SK-N-SH (cell line): Measurements from ENCODE around the gene MAPKAP1. TPM values are rescaled to one million over a fixed set of nuclear protein-coding genes. Genes with fewer than 3 reads are reported as not detected.

ENCODE experiments used
- CTCF ChIA-PET: fragments of 300-600, 350-600 bp; formaldehyde crosslinking; extraction: SDS; loops from one replicate; lab custom pipeline; 2021; lab: Yijun Ruan, JAX
- POLR2A ChIA-PET: fragments of 350-600 bp; sonication (Branson Sonifier 250); formaldehyde crosslinking; extraction: SDS; loops from one replicate; lab custom pipeline; 2020; ENCODE audit warnings: antibody characterized with exemption, inconsistent platforms; lab: Yijun Ruan, JAX
- DNase-seq: peaks from one replicate; pipeline ENCODE4 v3.0.0; 2012
- H2AFZ ChIP-seq: fragments of 200-600 bp; sonication (generic); 2 replicates; pipeline ENCODE4 v1.8.1; 2016; ENCODE audit warnings: antibody characterized with exemption, mild to moderate bottlenecking, low read depth
- H3F3A ChIP-seq: fragments of 200-600 bp; sonication (generic); replicated peaks from 2 replicates; pipeline ENCODE3; 2016; ENCODE audit warnings: antibody characterized with exemption, mild to moderate bottlenecking; ENCODE audit not compliant: insufficient read depth
- H3K27ac ChIP-seq, 2 experiments: fragments of 200-500 bp in 1 of 2; fragments of 200-600 bp in 1 of 2; sonication (Bioruptor generic) in 1 of 2; sonication (generic), shearing (Covaris generic) in 1 of 2; 2 replicates each; pipeline versions ENCODE4 v1.5.1 to v1.6.1; 2014 to 2016; ENCODE audit warnings: low read depth in 2 of 2, inconsistent platforms in 1 of 2, low read length in 1 of 2, mild to moderate bottlenecking in 1 of 2, mixed read lengths in 1 of 2
- H3K27me3 ChIP-seq: fragments of 200-600 bp; sonication (generic), shearing (Covaris generic); 2 replicates; pipeline ENCODE4 v1.6.1; 2016; ENCODE audit warnings: mixed run types; ENCODE audit not compliant: insufficient read depth
- H3K36me3 ChIP-seq, 2 experiments: fragments of 200-500 bp in 1 of 2; fragments of 200-600 bp in 1 of 2; sonication (Bioruptor generic) in 1 of 2; sonication (generic) in 1 of 2; replicated peaks in 1 of 2; 2 replicates each; pipeline versions ENCODE3 to v1.5.1; 2014 to 2016; ENCODE audit warnings: low read length in 1 of 2, mild to moderate bottlenecking in 1 of 2; ENCODE audit not compliant: insufficient read depth in 2 of 2, control insufficient read depth in 1 of 2
- H3K4me1 ChIP-seq, 2 experiments: fragments of 200-500 bp in 1 of 2; fragments of 200-600 bp in 1 of 2; sonication (Bioruptor generic) in 1 of 2; sonication (generic), shearing (Covaris generic) in 1 of 2; 2 replicates each; pipeline versions ENCODE4 v1.5.1 to v1.6.1; 2014 to 2016; ENCODE audit warnings: low read depth in 1 of 2, low read length in 1 of 2, mixed run types in 1 of 2; ENCODE audit not compliant: insufficient read depth in 2 of 2, control insufficient read depth in 1 of 2
- H3K4me2 ChIP-seq: fragments of 200-600 bp; sonication (generic), shearing (Covaris generic); 2 replicates; pipeline ENCODE4 v1.6.1; 2017; ENCODE audit warnings: mixed run types
- H3K4me3 ChIP-seq, 2 experiments: fragments of 200-500 bp in 1 of 2; fragments of 200-600 bp in 1 of 2; sonication (Bioruptor generic) in 1 of 2; sonication (generic), shearing (Covaris generic) in 1 of 2; 2 replicates each; pipeline versions ENCODE4 v1.5.1 to v1.8.1; 2014 to 2016; ENCODE audit warnings: low read depth in 2 of 2, inconsistent platforms in 1 of 2, low read length in 1 of 2, mild to moderate bottlenecking in 1 of 2, mixed read lengths in 1 of 2, moderate library complexity in 1 of 2
- H3K79me2 ChIP-seq: fragments of 200-600 bp; sonication (generic); 2 replicates; pipeline ENCODE4 v1.8.1; 2017; ENCODE audit warnings: mild to moderate bottlenecking; ENCODE audit not compliant: insufficient read depth
- H3K9ac ChIP-seq: fragments of 200-600 bp; sonication (generic); 2 replicates; pipeline ENCODE4 v1.6.1; 2017; ENCODE audit warnings: mixed run types
- H3K9me2 ChIP-seq: fragments of 200-600 bp; sonication (generic); 2 replicates; pipeline ENCODE4 v1.6.1; 2017; ENCODE audit warnings: mixed run types
- H3K9me3 ChIP-seq: fragments of 200-600 bp; sonication (generic); 2 replicates; pipeline ENCODE4 v1.6.1; 2017; ENCODE audit warnings: mixed run types, mild to moderate bottlenecking, moderate library complexity
- H4K20me1 ChIP-seq: fragments of 200-600 bp; sonication (generic); 2 replicates; pipeline ENCODE4 v1.6.1; 2017; ENCODE audit warnings: mild to moderate bottlenecking, mixed run types; ENCODE audit not compliant: insufficient read depth
- CTCF ChIP-seq: fragments of 200-600 bp; sonication (generic); IDR thresholded peaks from 2 replicates; pipeline ENCODE4 v1.6.1; 2017; ENCODE audit warnings: antibody characterized with exemption, mild to moderate bottlenecking, moderate library complexity
- EP300 ChIP-seq, 2 experiments: IDR thresholded peaks; 2 replicates each; pipeline versions ENCODE4 v1.4.0 to v1.6.1; 2012; ENCODE audit warnings: borderline replicate concordance in 1 of 2, low read depth in 1 of 2, low read length in 1 of 2
- EZH2phosphoT487 ChIP-seq: fragments of 200-600 bp; sonication (generic); IDR thresholded peaks from 2 replicates; pipeline ENCODE4 v1.6.1; 2017; ENCODE audit warnings: low read depth, mixed run types, mild to moderate bottlenecking, antibody characterized with exemption, moderate library complexity, borderline replicate concordance
- FOSL2 ChIP-seq: IDR thresholded peaks from 2 replicates; pipeline ENCODE4 v1.4.0; 2012; ENCODE audit warnings: low read depth, mild to moderate bottlenecking, moderate library complexity, borderline replicate concordance
- FOXJ3 ChIP-seq: sonication (generic); formaldehyde crosslinking; IDR thresholded peaks from 2 replicates; pipeline ENCODE4 v1.5.1; 2020; ENCODE audit warnings: mild to moderate bottlenecking, missing genetic modification reagents
- FOXM1 ChIP-seq: IDR thresholded peaks from 2 replicates; pipeline ENCODE4 v1.4.0; 2012; ENCODE audit warnings: low read depth, mild to moderate bottlenecking
- GABPA ChIP-seq: IDR thresholded peaks from 2 replicates; pipeline ENCODE4 v1.4.0; 2012; ENCODE audit warnings: low read depth, mild to moderate bottlenecking
- GATA2 ChIP-seq: sonication (generic); formaldehyde crosslinking; IDR thresholded peaks from 2 replicates; pipeline ENCODE4 v1.5.0; 2020; ENCODE audit warnings: mild to moderate bottlenecking, missing genetic modification reagents
- MXI1 ChIP-seq: IDR thresholded peaks from 2 replicates; pipeline ENCODE4 v1.6.1; 2012; ENCODE audit warnings: mild to moderate bottlenecking, low read depth, low read length, improper control_type of control experiment
- NFIC ChIP-seq: IDR thresholded peaks from 2 replicates; pipeline ENCODE4 v1.4.0; 2012; ENCODE audit warnings: borderline replicate concordance
- TAF1 ChIP-seq: IDR thresholded peaks from 2 replicates; pipeline ENCODE4 v1.6.1; 2012; ENCODE audit warnings: low read depth, mild to moderate bottlenecking, low read length, moderate library complexity, borderline replicate concordance
- TCF12 ChIP-seq: IDR thresholded peaks from 2 replicates; pipeline ENCODE4 v1.4.0; 2012
- TEAD4 ChIP-seq: IDR thresholded peaks from 2 replicates; pipeline ENCODE4 v1.4.0; 2012; ENCODE audit warnings: mild to moderate bottlenecking, borderline replicate concordance; ENCODE audit not compliant: insufficient read depth
- YY1 ChIP-seq: IDR thresholded peaks from 2 replicates; pipeline ENCODE4 v1.4.0; 2012; ENCODE audit warnings: low read depth, mild to moderate bottlenecking
- WGBS: methylation state at CpG from one replicate; pipeline ENCODE4 v1.1.6; 2017; ENCODE audit warnings: low lambda C conversion rate; 5-methylcytosine and 5-hydroxymethylcytosine counted together
- polyA plus RNA-seq, 3 experiments: library from polyadenylated mRNA; depleted of rRNA; stranded (reverse); fragments of >200 nt; gene quantifications; 2 replicates each; pipeline ENCODE4 v1.2.3, GENCODE V29; 2012
- TF ChIP-seq, protein P1 (sequence below): IDR thresholded peaks from 2 replicates; pipeline ENCODE4 v1.4.0; 2012; ENCODE audit warnings: low read depth, borderline replicate concordance

MAPKAP1 gene
- polyA plus RNA-seq, 1 of the 3 experiments (the other 2 are of a cell fraction) = 117 TPM

DNA sequence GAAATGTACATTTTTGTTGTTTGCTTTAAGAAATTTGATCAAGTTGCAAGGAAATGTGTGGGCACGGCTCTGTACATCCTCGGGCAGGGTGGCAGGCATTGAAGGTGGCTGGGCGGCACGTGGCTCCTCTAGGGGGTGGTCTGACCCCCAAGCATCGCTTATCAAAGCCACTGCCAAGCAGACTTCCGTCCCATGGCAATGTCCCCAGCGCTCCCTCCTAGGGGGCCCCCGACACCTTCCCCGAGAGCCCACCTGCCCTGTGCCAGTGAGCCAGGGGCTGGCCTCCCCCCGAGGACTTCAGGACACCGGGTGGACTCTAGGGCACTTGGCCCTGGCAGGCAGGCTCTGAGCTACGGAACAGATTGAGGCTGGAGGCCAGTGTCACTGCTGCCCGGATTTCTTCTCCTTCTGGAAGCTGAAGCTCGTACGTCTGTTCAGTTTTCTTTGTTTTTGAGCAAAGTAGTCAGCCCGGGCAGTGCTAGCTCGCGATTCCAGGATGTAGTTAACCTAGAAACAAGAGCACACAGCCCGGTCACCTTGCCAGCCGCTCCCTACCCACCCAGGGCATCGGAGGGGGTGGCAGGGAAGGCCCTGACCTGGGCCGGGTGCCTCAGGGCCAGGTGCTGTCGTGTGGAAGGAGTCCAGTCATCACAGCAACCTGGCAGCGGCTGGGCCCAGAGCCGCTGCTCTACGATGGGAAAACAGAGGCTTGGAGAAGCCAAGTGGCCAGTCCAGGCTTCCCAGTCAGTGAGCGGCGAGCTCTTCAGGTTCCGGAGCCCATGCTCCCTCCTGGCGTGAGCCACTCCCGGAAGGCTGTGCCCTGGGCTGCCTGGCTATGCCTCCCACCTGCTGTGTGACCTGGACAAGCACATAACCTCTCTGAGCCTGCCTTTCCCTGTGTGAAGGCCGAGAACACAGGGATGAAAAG lies 268.2 kb downstream of the MAPKAP1 start:
- H4K20me1 ChIP-seq = no peaks in the 10 kb centered on the region
- no peaks in the 10 kb centered on the region for H3K9me3 ChIP-seq
- no peaks in the 10 kb centered on the region for H3K9me2 ChIP-seq
- no peak overlapping the region for H3K27ac ChIP-seq
- no peaks in the 10 kb centered on the region for H3K79me2 ChIP-seq
- H3K36me3 ChIP-seq = peaks cover 7 to 39% of the 10 kb centered on the region in 2 experiments
- no peaks in the 10 kb centered on the region for H3F3A ChIP-seq
- no peak overlapping the region for H3K4me3 ChIP-seq
- DNase-seq = no peak
- no peak overlapping the region for H2AFZ ChIP-seq
- ChIA-PET POLR2A (interaction anchor here (1.6 kb wide), 1 partner anchor 195 kb away, joined by 3 read pairs; no protein-coding TSS in a partner anchor), CTCF (no interaction called here)
- peaks cover 0 to 15% of the 10 kb centered on the region in 2 experiments; a peak in 1 of 4 replicates for H3K4me1 ChIP-seq
- TF ChIP-seq FOSL2 (no peak), YY1 (no peak), GABPA (no peak), EP300 (IDR thresholded peaks at IDR 0.05; ENCODE audit: borderline replicate concordance in 1 of 2, low read depth in 1 of 2, low read length in 1 of 2) (no peak), TCF12 (no peak), FOXM1 (no peak), NFIC (no peak)
- H3K27me3 ChIP-seq = no peaks in the 10 kb centered on the region
- WGBS = 97% methylated on average over 21 of the region's 32 CpGs
- no peak overlapping the region for H3K9ac ChIP-seq
- H3K4me2 ChIP-seq = no peak overlapping the region

GRCh38 chr9:125437771-125438221 lies 269.2 kb downstream of the MAPKAP1 start:
- Histone ChIP-seq H3K4me3 (no peak overlapping the region), H3F3A (no peaks in the 10 kb centered on the region), H3K27me3 (no peaks in the 10 kb centered on the region), H4K20me1 (no peaks in the 10 kb centered on the region), H3K9ac (no peak overlapping the region), H3K4me2 (no peak overlapping the region), H3K36me3 (peaks cover 7 to 33% of the 10 kb centered on the region in 2 experiments), H2AFZ (no peak overlapping the region), H3K9me2 (no peaks in the 10 kb centered on the region), H3K9me3 (no peaks in the 10 kb centered on the region), H3K27ac (no peak overlapping the region), H3K79me2 (no peaks in the 10 kb centered on the region), H3K4me1 (peaks cover 0 to 25% of the 10 kb centered on the region in 2 experiments; a peak in 1 of 4 replicates)
- TF ChIP-seq TEAD4 (no peak), MXI1 (no peak), CTCF (no peak), EZH2phosphoT487 (no peak), NFIC (no peak), FOXJ3 (CRISPR knock-in tag) (no peak), EP300 (IDR thresholded peaks at IDR 0.05; ENCODE audit: borderline replicate concordance in 1 of 2, low read depth in 1 of 2, low read length in 1 of 2) (no peak), TAF1 (no peak), GATA2 (no peak)
- TF ChIP-seq, protein P1, sequence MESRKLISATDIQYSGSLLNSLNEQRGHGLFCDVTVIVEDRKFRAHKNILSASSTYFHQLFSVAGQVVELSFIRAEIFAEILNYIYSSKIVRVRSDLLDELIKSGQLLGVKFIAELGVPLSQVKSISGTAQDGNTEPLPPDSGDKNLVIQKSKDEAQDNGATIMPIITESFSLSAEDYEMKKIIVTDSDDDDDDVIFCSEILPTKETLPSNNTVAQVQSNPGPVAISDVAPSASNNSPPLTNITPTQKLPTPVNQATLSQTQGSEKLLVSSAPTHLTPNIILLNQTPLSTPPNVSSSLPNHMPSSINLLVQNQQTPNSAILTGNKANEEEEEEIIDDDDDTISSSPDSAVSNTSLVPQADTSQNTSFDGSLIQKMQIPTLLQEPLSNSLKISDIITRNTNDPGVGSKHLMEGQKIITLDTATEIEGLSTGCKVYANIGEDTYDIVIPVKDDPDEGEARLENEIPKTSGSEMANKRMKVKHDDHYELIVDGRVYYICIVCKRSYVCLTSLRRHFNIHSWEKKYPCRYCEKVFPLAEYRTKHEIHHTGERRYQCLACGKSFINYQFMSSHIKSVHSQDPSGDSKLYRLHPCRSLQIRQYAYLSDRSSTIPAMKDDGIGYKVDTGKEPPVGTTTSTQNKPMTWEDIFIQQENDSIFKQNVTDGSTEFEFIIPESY = no peak
- POLR2A ChIA-PET = no interaction called here
- DNase-seq = no peak
- WGBS = 94% methylated on average over 15 of the region's 15 CpGs
- CTCF ChIA-PET = interaction anchor here (1.3 kb wide), 1 partner anchor 33 kb away, joined by 3 read pairs; no protein-coding TSS in a partner anchor
